Measurements from ENCODE around the gene ALOX5. TPM values are rescaled to one million over a fixed set of nuclear protein-coding genes. Genes with fewer than 3 reads are reported as not detected.

ALOX5 gene
- total and polyA plus RNA-seq, 10 of the 15 experiments (the other 5 are each of a cell fraction or from before 2014, with no cell fraction given): 0.43 to 102 (median 34.2) TPM

DNA sequence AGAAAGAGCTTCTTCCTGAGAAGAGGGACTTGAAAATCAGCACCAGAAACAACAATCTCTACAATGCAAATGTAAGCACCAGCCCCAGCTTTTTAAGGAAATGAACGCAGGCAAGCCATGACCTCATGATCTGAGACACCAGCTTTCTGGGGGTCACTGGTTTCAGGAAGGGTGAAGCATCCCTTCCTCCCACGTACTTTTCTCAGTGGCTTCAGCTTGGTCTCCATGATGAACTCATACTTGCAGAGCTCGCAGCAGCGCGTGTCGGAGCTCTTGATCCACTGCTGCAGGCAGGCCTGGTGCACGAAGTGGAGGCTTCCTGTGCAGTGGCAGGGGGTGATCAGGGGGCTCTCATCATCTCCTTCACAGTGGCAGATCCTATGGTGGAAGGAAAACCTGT is 87.0 kb downstream of the ALOX5 start (continued):
- TF ChIP-seq CREB1 (IDR thresholded peaks at IDR 0.05; ENCODE audit: low read depth) (peak; percentile 89), EP300 (IDR thresholded peaks at IDR 0.05; ENCODE audit: borderline replicate concordance in 1 of 2, control insufficient read depth in 1 of 2, low read depth in 2 of 2, low read length in 2 of 2) (peak in 1 of 2 experiments; percentile 65; a peak in 2 of 4 replicates), IRF4 (IDR thresholded peaks at IDR 0.05; ENCODE audit: low read depth, low read length) (peak; percentile 86), CHD1 (IDR thresholded peaks at IDR 0.05; ENCODE audit: low read depth, low read length) (no peak), EGR1 (IDR thresholded peaks at IDR 0.05; ENCODE audit: borderline replicate concordance in 1 of 2, low read depth in 2 of 2, low read length in 2 of 2) (peak in 1 of 2 experiments; percentile 88; a peak in 2 of 3 replicates), TBL1XR1 (IDR thresholded peaks at IDR 0.05; ENCODE audit: low read depth, low read length) (peak; percentile 66), HDAC2 (IDR thresholded peaks at IDR 0.05) (no peak), ZNF687 (IDR thresholded peaks at IDR 0.05) (peak; percentile 77), JUNB (IDR thresholded peaks at IDR 0.05) (peak; percentile 70), MYC (IDR thresholded peaks at IDR 0.05; ENCODE audit: insufficient read depth, insufficient read length, insufficient replicate concordance, low read length, severe bottlenecking) (peak; percentile 53), MTA2 (IDR thresholded peaks at IDR 0.05; ENCODE audit: low read depth) (0 out of 2 replicates have a peak, but pooled peaks have one; percentile 19)
